ENCODE measurements around the gene HBEGF. TPM values are rescaled to one million over a fixed set of nuclear protein-coding genes. Genes with fewer than 3 reads are reported as not detected.
A peak's percentile ranks its signal among the peaks of the same experiment; 100 is the strongest.

Gene HBEGF
- total RNA-seq, 2 donors from 2014 or later, result 3.2 to 7.3 TPM

DNA sequence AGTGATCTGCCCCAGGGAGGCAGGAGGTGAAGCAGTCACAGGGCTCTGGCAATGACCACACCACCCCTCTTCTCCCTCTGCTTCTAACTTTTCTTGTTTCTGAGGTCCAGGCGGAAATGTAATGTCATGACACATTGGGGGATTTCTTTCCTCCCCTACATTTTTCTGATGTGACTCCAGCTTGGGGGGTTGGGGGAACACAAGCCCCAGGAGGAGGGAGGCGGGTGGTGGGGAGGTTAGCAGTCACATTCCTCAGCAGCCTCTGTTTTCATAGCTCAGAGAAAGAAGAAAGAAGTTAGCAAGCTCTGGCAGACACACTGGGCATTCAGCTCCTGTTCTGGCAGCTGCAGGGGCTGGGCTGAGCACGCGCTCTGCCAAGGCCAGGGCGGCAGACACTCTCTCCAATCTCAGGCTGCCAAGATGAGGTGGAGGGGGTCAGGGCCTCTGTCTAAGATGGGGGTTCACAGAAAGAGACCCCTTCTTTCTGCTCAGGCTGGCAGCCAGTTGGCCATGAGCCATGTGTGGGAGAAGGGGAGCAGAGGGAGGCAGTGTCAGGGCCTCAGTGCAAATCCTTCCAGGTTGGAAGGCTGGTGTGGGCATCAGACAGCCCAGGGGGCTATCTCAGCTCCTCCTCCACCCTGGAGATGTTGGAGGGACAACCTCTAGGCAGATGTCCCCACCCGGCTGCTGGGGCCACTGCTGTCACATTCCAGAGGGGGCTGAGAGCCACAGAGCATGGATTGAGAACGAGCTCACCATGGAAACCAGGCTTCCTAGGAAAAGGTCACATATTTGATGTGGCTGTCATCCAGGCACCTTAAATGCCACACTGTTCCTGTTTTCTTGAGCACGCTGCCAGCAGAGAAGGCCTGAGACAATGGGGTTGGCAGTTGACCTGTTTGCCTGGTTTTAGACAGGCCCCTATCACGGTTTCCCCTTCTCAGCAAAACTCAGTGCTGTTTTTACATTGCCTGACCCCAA, 23.4 kb downstream of the HBEGF start:
- H3K27ac Mint-ChIP-seq, result no peak overlapping the region

GRCh38 chr5:140321796-140322195, 24.6 kb downstream of the HBEGF start:
- DNase-seq (no peak), ATAC-seq (peak; percentile 51)
- H3K36me3 Mint-ChIP-seq (ENCODE audit: low read depth), result no peaks in the 10 kb centered on the region
- H3K27me3 Mint-ChIP-seq, result no peaks in the 10 kb centered on the region
- H3K4me3 Mint-ChIP-seq, result no peak overlapping the region
- no peak overlapping the region for H3K27ac Mint-ChIP-seq
- H3K4me1 Mint-ChIP-seq, result peaks cover 4% of the 10 kb centered on the region
- no peaks in the 10 kb centered on the region for H3K9me3 ChIP-seq (ENCODE audit: control insufficient read depth, low read length, poor library complexity, severe bottlenecking)

More for the DNA sequence above, 23.4 kb downstream of the HBEGF start:
- Mint-ChIP-seq H3K27me3 (peaks cover 5% of the 10 kb centered on the region), H3K4me1 (peaks cover 4% of the 10 kb centered on the region), H3K36me3 (ENCODE audit: low read depth) (no peaks in the 10 kb centered on the region), H3K4me3 (no peak overlapping the region)
- DNase-seq (no peak), ATAC-seq (no peak)
- no peaks in the 10 kb centered on the region for H3K9me3 ChIP-seq (ENCODE audit: control insufficient read depth, low read length, poor library complexity, severe bottlenecking)

DNA sequence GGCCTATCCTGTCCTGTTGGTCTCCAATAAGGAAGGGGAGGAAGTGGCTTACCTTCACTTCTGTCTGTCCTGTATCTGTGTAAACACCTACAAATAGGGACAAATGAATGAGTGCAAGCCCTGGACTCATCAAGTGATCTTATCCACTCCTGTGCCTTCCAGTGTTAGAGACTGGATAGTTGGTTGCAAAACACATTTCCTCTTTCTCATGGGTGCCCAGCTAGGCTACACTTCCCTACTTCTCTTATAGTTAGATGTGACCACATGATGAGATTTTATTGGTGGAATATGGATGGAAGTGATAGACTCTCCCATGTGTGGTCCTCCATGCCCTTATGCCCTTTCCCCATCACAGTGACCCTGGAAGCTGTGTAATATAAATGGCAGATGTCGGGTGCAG, 26.6 kb downstream of the HBEGF start:
- H3K27ac Mint-ChIP-seq, result no peak overlapping the region
- peaks cover 4% of the 10 kb centered on the region for H3K4me1 Mint-ChIP-seq
- ATAC-seq (no peak), DNase-seq (no peak)
- no peak overlapping the region for H3K4me3 Mint-ChIP-seq
- H3K27me3 Mint-ChIP-seq, result no peaks in the 10 kb centered on the region
- H3K9me3 ChIP-seq (ENCODE audit: control insufficient read depth, low read length, poor library complexity, severe bottlenecking), result no peaks in the 10 kb centered on the region
- no peaks in the 10 kb centered on the region for H3K36me3 Mint-ChIP-seq (ENCODE audit: low read depth)

- Mint-ChIP-seq H3K4me1 (peaks cover 4% of the 10 kb centered on the region), H3K36me3 (ENCODE audit: low read depth) (no peaks in the 10 kb centered on the region), H3K27me3 (no peaks in the 10 kb centered on the region), H3K27ac (no peak overlapping the region), H3K4me3 (no peak overlapping the region)
- ATAC-seq (no peak), DNase-seq (no peak)
- H3K9me3 ChIP-seq (ENCODE audit: control insufficient read depth, low read length, poor library complexity, severe bottlenecking), result no peaks in the 10 kb centered on the region
Measured at GRCh38 chr5:140318792-140319191, 27.6 kb downstream of the HBEGF start.

- no peak for DNase-seq
- Mint-ChIP-seq H3K4me1 (peaks cover 4% of the 10 kb centered on the region), H3K27me3 (no peaks in the 10 kb centered on the region), H3K36me3 (ENCODE audit: low read depth) (no peaks in the 10 kb centered on the region), H3K27ac (no peak overlapping the region), H3K4me3 (no peak overlapping the region)
- H3K9me3 ChIP-seq (ENCODE audit: control insufficient read depth, low read length, poor library complexity, severe bottlenecking), result no peaks in the 10 kb centered on the region
- no peak for ATAC-seq
Measured at GRCh38 chr5:140317859-140318258, 28.5 kb downstream of the HBEGF start.

- no peaks in the 10 kb centered on the region for H3K9me3 ChIP-seq (ENCODE audit: control insufficient read depth, low read length, poor library complexity, severe bottlenecking)
- Mint-ChIP-seq H3K27me3 (peaks cover 25% of the 10 kb centered on the region), H3K4me3 (no peak overlapping the region), H3K27ac (no peak overlapping the region), H3K4me1 (peaks cover 6% of the 10 kb centered on the region), H3K36me3 (ENCODE audit: low read depth) (no peaks in the 10 kb centered on the region)
- DNase-seq, result no peak
- ATAC-seq, result no peak
Measured at GRCh38 chr5:140312791-140313189, 33.6 kb downstream of the HBEGF start.

- no peak for ATAC-seq
- H3K4me1 Mint-ChIP-seq, result peaks cover 6% of the 10 kb centered on the region
- H3K9me3 ChIP-seq (ENCODE audit: control insufficient read depth, low read length, poor library complexity, severe bottlenecking), result no peaks in the 10 kb centered on the region
- peaks cover 25% of the 10 kb centered on the region for H3K27me3 Mint-ChIP-seq
- H3K4me3 Mint-ChIP-seq, result no peak overlapping the region
- H3K27ac Mint-ChIP-seq, result no peak overlapping the region
- DNase-seq, result no peak
- no peaks in the 10 kb centered on the region for H3K36me3 Mint-ChIP-seq (ENCODE audit: low read depth)
Measured at GRCh38 chr5:140312067-140312790, 34.2 kb downstream of the HBEGF start.

- H3K4me3 Mint-ChIP-seq, result no peak overlapping the region
- DNase-seq, result no peak
- H3K27me3 Mint-ChIP-seq, result peaks cover 31% of the 10 kb centered on the region
- H3K4me1 Mint-ChIP-seq, result peaks cover 6% of the 10 kb centered on the region
- no peaks in the 10 kb centered on the region for H3K9me3 ChIP-seq (ENCODE audit: control insufficient read depth, low read length, poor library complexity, severe bottlenecking)
- no peaks in the 10 kb centered on the region for H3K36me3 Mint-ChIP-seq (ENCODE audit: low read depth)
- no peak for ATAC-seq
- H3K27ac Mint-ChIP-seq, result no peak overlapping the region
Measured at GRCh38 chr5:140311011-140311467, 35.4 kb downstream of the HBEGF start.

- H3K4me3 Mint-ChIP-seq, result no peak overlapping the region
- H3K36me3 Mint-ChIP-seq (ENCODE audit: low read depth), result no peaks in the 10 kb centered on the region
- H3K27ac Mint-ChIP-seq, result no peak overlapping the region
- H3K9me3 ChIP-seq (ENCODE audit: control insufficient read depth, low read length, poor library complexity, severe bottlenecking), result no peaks in the 10 kb centered on the region
- peaks cover 36% of the 10 kb centered on the region for H3K27me3 Mint-ChIP-seq
- peaks cover 6% of the 10 kb centered on the region for H3K4me1 Mint-ChIP-seq
- ATAC-seq (no peak), DNase-seq (no peak)
Measured at GRCh38 chr5:140310434-140310833, 36.0 kb downstream of the HBEGF start.

- Mint-ChIP-seq H3K36me3 (ENCODE audit: low read depth) (no peaks in the 10 kb centered on the region), H3K4me3 (no peak overlapping the region), H3K4me1 (peaks cover 6% of the 10 kb centered on the region), H3K27ac (no peak overlapping the region), H3K27me3 (peaks cover 36% of the 10 kb centered on the region)
- ATAC-seq, result no peak
- DNase-seq, result no peak
- H3K9me3 ChIP-seq (ENCODE audit: control insufficient read depth, low read length, poor library complexity, severe bottlenecking), result no peaks in the 10 kb centered on the region
Measured at GRCh38 chr5:140309706-140310249, 36.6 kb downstream of the HBEGF start.

GRCh38 chr5:140305471-140305870, 40.9 kb downstream of the HBEGF start:
- ATAC-seq (no peak), DNase-seq (no peak)
- peaks cover 21% of the 10 kb centered on the region for H3K27me3 Mint-ChIP-seq
- H3K4me1 Mint-ChIP-seq, result peaks cover 14% of the 10 kb centered on the region
- H3K9me3 ChIP-seq (ENCODE audit: control insufficient read depth, low read length, poor library complexity, severe bottlenecking), result no peaks in the 10 kb centered on the region
- no peak overlapping the region for H3K27ac Mint-ChIP-seq
- no peak overlapping the region for H3K4me3 Mint-ChIP-seq
- H3K36me3 Mint-ChIP-seq (ENCODE audit: low read depth), result peaks cover 4% of the 10 kb centered on the region

- Mint-ChIP-seq H3K27ac (no peak overlapping the region), H3K4me1 (peaks cover 17% of the 10 kb centered on the region), H3K36me3 (ENCODE audit: low read depth) (peaks cover 6% of the 10 kb centered on the region), H3K4me3 (peak overlapping the region; percentile 52), H3K27me3 (peaks cover 11% of the 10 kb centered on the region)
- no peaks in the 10 kb centered on the region for H3K9me3 ChIP-seq (ENCODE audit: control insufficient read depth, low read length, poor library complexity, severe bottlenecking)
- ATAC-seq (no peak), DNase-seq (no peak)
Measured at GRCh38 chr5:140303966-140304365, 42.4 kb downstream of the HBEGF start.

Measured in T-helper 17 cell (primary cell).